OCI-M1 (cell line): Measurements from ENCODE around the gene SSU72.
"Not testable (repeated sequence)": the region's sequence is repeated elsewhere in the genome, so short reads cannot be mapped to it uniquely, and the experiment has no call there.

Source experiments
- DNase-seq: peaks from one replicate; lab custom pipeline; 2025; lab: John Stamatoyannopoulos, UW

The SSU72 gene

GRCh38 chr1:1526476-1526875 is 48.2 kb downstream of the SSU72 start:
- not testable (repeated sequence) for DNase-seq

GRCh38 chr1:1524750-1525383 is 49.8 kb downstream of the SSU72 start:
- DNase-seq: not testable (repeated sequence)

- DNase-seq: not testable (repeated sequence)
Measured at GRCh38 chr1:1523651-1524050, 51.0 kb downstream of the SSU72 start.

- not testable (repeated sequence) for DNase-seq
Measured at GRCh38 chr1:1523226-1523625, 51.4 kb downstream of the SSU72 start.

- DNase-seq: not testable (repeated sequence)
Measured at GRCh38 chr1:1522536-1522935, 52.1 kb downstream of the SSU72 start.

- DNase-seq: no peak
Measured at GRCh38 chr1:1521331-1521730, 53.3 kb downstream of the SSU72 start.

GRCh38 chr1:1519805-1520505 is 54.7 kb downstream of the SSU72 start:
- DNase-seq: not testable (repeated sequence)

- DNase-seq: not testable (repeated sequence)
Measured at GRCh38 chr1:1518621-1519007, 56.0 kb downstream of the SSU72 start.

GRCh38 chr1:1517973-1518620 is 56.6 kb downstream of the SSU72 start:
- DNase-seq: no peak

GRCh38 chr1:1516923-1517322 is 57.7 kb downstream of the SSU72 start:
- not testable (repeated sequence) for DNase-seq

- DNase-seq: not testable (repeated sequence)
Measured at GRCh38 chr1:1514376-1514775, 60.3 kb downstream of the SSU72 start.

GRCh38 chr1:1513675-1514074 is 61.0 kb downstream of the SSU72 start:
- not testable (repeated sequence) for DNase-seq

- peak; percentile 4 for DNase-seq
Measured at GRCh38 chr1:1512425-1512824, 62.2 kb downstream of the SSU72 start.

GRCh38 chr1:1511533-1512285 is 63.0 kb downstream of the SSU72 start, which contains the start of gene ATAD3A:
ATAD3A (plus strand) TSS chr1:1512162; CDS start chr1:1512269, 107 bp downstream.
- peak; percentile 98 for DNase-seq

GRCh38 chr1:1510912-1511532 is 63.6 kb downstream of the SSU72 start:
- DNase-seq: peak; percentile 39

- DNase-seq: not testable (repeated sequence)
Measured at GRCh38 chr1:1509465-1509850, 65.2 kb downstream of the SSU72 start.

- DNase-seq: not testable (repeated sequence)
Measured at GRCh38 chr1:1508775-1509464, 65.7 kb downstream of the SSU72 start.

- DNase-seq: no peak
Measured at GRCh38 chr1:1507305-1507704, 67.4 kb downstream of the SSU72 start.

- DNase-seq: not testable (repeated sequence)
Measured at GRCh38 chr1:1505801-1506200, 68.9 kb downstream of the SSU72 start.

- peak; percentile 85 for DNase-seq
Measured at GRCh38 chr1:1505366-1505798, 69.3 kb downstream of the SSU72 start.

- peak; percentile 95 for DNase-seq
Measured at GRCh38 chr1:1504777-1505365, 69.8 kb downstream of the SSU72 start.
